Upper lobe of left lung (tissue), 4 donors: ENCODE data around the gene PTK6.

ENCODE experiments used
- CTCF ChIP-seq, 6 experiments: fragments of 450-650 bp in 4 of 6; fragments of 200-600 bp in 2 of 6; sonication (generic) in 2 of 6; IDR thresholded peaks; one replicate each; pipeline ENCODE4 v1.5.1; 2016 to 2019; ENCODE audit warnings: antibody characterized with exemption in 6 of 6
- POLR2A ChIP-seq, 4 donors: fragments of 450-650 bp; IDR thresholded peaks; one replicate each; pipeline ENCODE4 v1.5.1; 2016 to 2017; ENCODE audit warnings: antibody characterized with exemption in 4 of 4, mild to moderate bottlenecking in 2 of 4
- POLR2AphosphoS5 ChIP-seq, 2 donors: sonication (generic); formaldehyde crosslinking; IDR thresholded peaks; one replicate each; pipeline ENCODE4 v1.5.1; 2017; ENCODE audit warnings: antibody characterized with exemption in 2 of 2

GRCh38 chr20:63567386-63568169, 30.4 kb upstream of the PTK6 start:
- TF ChIP-seq CTCF (IDR thresholded peaks at IDR 0.05) (peak in 2 of 6 experiments; percentile 11 to 34), POLR2AphosphoS5 (IDR thresholded peaks at IDR 0.05) (no peak), POLR2A (IDR thresholded peaks at IDR 0.05) (no peak)
